Measurements from ENCODE around the gene DVL2.
A peak's percentile ranks its signal among the peaks of the same experiment; 100 is the strongest.

DNA sequence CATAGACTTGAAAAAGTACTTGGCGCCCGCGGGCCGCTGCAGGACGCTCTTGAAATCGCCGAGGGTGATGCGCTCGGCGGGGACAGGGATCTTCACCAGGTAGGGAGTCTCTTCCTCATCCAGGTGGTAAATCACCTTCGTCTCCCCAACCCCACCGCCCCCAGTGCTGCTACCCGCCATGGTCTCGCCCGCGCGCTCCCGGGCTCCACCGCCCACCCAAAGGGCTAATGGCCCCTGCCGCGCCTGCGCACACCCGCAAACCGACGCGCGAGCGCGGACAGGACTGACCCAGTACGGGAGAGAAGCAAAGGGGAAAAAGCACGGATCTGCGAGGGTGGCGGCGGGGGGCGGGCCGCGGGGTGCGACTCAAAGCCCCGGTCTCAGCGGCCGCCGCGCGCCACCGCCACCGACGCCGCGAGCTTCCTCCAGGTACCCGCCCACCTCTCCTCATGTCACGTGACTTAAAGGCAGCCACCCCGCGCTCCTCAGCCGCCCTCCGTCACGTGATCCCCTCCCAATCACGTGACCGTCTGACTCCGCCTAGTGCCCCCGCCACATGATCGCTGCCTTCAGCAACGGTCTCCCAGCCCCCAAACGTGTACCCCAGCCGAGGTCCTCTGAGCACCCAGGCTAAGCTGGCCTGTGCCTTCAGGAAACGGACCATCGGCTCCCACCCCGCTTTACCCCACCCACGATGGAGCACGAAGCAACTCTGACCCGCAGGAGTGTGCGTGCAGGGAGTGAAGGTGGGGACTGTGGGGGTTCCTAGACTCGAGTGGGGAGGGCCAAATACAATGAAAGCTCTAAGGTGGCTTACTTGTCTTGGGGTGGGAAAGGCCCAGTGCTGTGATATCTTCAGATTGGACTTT is at the start of gene DVL2:
- no peak for TF ChIP-seq ZNF317 (CRISPR knock-in tag; IDR thresholded peaks at IDR 0.05; ENCODE audit: borderline replicate concordance, low read depth)
- peak; percentile 94 for TF ChIP-seq CREB1 (CRISPR knock-in tag; IDR thresholded peaks at IDR 0.05)
- TF ChIP-seq, protein P1, sequence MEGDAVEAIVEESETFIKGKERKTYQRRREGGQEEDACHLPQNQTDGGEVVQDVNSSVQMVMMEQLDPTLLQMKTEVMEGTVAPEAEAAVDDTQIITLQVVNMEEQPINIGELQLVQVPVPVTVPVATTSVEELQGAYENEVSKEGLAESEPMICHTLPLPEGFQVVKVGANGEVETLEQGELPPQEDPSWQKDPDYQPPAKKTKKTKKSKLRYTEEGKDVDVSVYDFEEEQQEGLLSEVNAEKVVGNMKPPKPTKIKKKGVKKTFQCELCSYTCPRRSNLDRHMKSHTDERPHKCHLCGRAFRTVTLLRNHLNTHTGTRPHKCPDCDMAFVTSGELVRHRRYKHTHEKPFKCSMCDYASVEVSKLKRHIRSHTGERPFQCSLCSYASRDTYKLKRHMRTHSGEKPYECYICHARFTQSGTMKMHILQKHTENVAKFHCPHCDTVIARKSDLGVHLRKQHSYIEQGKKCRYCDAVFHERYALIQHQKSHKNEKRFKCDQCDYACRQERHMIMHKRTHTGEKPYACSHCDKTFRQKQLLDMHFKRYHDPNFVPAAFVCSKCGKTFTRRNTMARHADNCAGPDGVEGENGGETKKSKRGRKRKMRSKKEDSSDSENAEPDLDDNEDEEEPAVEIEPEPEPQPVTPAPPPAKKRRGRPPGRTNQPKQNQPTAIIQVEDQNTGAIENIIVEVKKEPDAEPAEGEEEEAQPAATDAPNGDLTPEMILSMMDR (IDR thresholded peaks at IDR 0.05) = no peak
- no peak for TF ChIP-seq SOX15 (CRISPR knock-in tag; IDR thresholded peaks at IDR 0.05)
